ENCODE measurements around the gene SLC25A29.
"Not testable (repeated sequence)": the region's sequence is repeated elsewhere in the genome, so short reads cannot be mapped to it uniquely, and the experiment has no call there.

Gene SLC25A29

GRCh38 chr14:100312110-100312876 is 6.0 kb upstream of the SLC25A29 start:
- DNase-seq (ENCODE audit: low read depth in 2 of 2): not testable (repeated sequence)

GRCh38 chr14:100309028-100309737 is 2.9 kb upstream of the SLC25A29 start:
- no peak for DNase-seq (ENCODE audit: low read depth in 2 of 2)

- DNase-seq (ENCODE audit: low read depth in 2 of 2): not testable (repeated sequence)
These were observed 2.2 kb upstream of the SLC25A29 start for GRCh38 chr14:100308427-100308792.

- no peak for DNase-seq (ENCODE audit: low read depth in 2 of 2)
These were observed 1.7 kb upstream of the SLC25A29 start for GRCh38 chr14:100307766-100308426.

GRCh38 chr14:100306998-100307765 is 938 bp upstream of the SLC25A29 start:
- no peak for DNase-seq (ENCODE audit: low read depth in 2 of 2)

- DNase-seq (ENCODE audit: low read depth in 2 of 2): peak; percentile 34 to 46
These were observed 732 bp downstream of the SLC25A29 start for GRCh38 chr14:100305324-100306100.

GRCh38 chr14:100304825-100305323 is 1.4 kb downstream of the SLC25A29 start:
- DNase-seq (ENCODE audit: low read depth in 2 of 2): no peak

GRCh38 chr14:100303925-100304324 is 2.3 kb downstream of the SLC25A29 start:
- DNase-seq (ENCODE audit: low read depth in 2 of 2): no peak

GRCh38 chr14:100303179-100303578 is 3.1 kb downstream of the SLC25A29 start:
- no peak for DNase-seq (ENCODE audit: low read depth in 2 of 2)

- DNase-seq (ENCODE audit: low read depth in 2 of 2): no peak
These were observed 3.6 kb downstream of the SLC25A29 start for GRCh38 chr14:100302616-100303015.

GRCh38 chr14:100299238-100299560 is 7.0 kb downstream of the SLC25A29 start:
- no peak for DNase-seq (ENCODE audit: low read depth in 2 of 2)

- DNase-seq (ENCODE audit: low read depth in 2 of 2): no peak
These were observed 7.5 kb downstream of the SLC25A29 start for GRCh38 chr14:100298551-100299237.

GRCh38 chr14:100297320-100298300 is 8.6 kb downstream of the SLC25A29 start:
- no peak for DNase-seq (ENCODE audit: low read depth in 2 of 2)

- not testable (repeated sequence) for DNase-seq (ENCODE audit: low read depth in 2 of 2)
These were observed 9.5 kb downstream of the SLC25A29 start for GRCh38 chr14:100296729-100297128.

GRCh38 chr14:100296106-100296651 is 10.1 kb downstream of the SLC25A29 start:
- no peak for DNase-seq (ENCODE audit: low read depth in 2 of 2)

GRCh38 chr14:100295376-100296105 is 10.7 kb downstream of the SLC25A29 start:
- no peak for DNase-seq (ENCODE audit: low read depth in 2 of 2)

GRCh38 chr14:100294963-100295330 is 11.3 kb downstream of the SLC25A29 start:
- DNase-seq (ENCODE audit: low read depth in 2 of 2): no peak

GRCh38 chr14:100294213-100294962 is 11.9 kb downstream of the SLC25A29 start:
- DNase-seq (ENCODE audit: low read depth in 2 of 2): no peak
